ENCODE data around the gene ESR2.
"Not testable (repeated sequence)": the region's sequence is repeated elsewhere in the genome, so short reads cannot be mapped to it uniquely, and the experiment has no call there.

ESR2 gene

DNA sequence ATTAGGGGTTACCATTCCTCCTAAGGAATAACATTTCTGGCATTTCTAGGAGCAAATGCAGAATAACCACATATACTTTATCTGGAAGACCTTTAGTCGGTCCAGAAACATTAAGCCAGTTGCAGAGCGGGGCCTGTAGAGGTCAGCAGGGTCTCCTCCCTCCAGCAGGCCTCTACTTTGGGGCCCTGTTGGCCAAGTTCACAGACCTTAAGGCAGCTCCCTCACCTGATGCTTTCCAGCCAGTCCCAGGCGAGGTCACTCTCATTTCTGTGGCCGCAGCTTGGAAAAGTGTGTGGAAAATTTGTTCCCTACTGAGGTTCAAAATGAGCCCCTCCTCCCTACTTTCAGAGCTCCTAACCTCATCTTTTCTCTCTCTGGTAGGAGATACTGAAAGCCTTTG is 74.1 kb downstream of the ESR2 start:
- FAIRE-seq, result no peak

DNA sequence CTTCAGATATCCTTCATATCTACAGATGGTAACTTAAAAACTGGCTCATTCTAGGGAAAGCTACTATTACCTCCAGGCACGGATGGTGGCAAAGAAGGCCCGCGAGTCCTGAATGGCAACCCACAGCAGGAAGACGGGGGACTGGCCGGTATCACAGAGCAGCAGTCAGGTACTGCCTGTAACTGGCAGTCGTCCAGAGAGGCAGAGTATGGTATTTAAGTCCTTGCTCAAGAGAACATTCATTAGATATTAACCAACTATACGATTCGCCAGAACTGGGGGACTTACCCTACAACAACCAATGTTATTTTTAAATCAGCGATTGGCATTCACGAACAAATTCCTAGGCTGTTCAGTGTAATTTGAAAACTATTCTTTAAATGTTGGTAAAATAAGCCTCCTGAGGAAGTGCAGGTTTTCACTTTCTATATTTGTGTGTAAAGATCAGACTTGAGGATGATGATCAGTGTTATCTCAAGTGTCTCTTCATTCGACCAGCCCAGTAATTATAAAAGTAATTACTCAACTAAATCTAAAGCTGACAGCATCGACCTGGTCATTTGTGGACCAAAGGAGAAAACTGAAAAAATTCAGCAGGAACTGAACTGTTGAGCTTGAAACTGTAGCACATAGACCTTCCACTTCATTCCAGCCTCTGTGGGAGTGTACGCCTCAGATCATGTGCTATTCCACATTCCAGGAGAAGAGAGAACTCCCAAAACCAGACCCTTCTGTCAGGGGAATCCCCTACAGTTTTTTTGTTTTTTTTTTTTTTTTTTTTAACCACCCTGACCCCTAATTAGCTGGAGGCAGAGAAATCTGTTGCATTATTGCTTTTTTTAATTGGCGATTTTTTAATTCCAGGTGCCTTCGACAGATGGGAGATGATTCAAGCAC is 75.6 kb downstream of the ESR2 start:
- FAIRE-seq, result no peak

GRCh38 chr14:64217834-64218233 is 76.3 kb downstream of the ESR2 start:
- FAIRE-seq, result no peak

GRCh38 chr14:64217308-64217707 is 76.9 kb downstream of the ESR2 start:
- FAIRE-seq, result no peak

DNA sequence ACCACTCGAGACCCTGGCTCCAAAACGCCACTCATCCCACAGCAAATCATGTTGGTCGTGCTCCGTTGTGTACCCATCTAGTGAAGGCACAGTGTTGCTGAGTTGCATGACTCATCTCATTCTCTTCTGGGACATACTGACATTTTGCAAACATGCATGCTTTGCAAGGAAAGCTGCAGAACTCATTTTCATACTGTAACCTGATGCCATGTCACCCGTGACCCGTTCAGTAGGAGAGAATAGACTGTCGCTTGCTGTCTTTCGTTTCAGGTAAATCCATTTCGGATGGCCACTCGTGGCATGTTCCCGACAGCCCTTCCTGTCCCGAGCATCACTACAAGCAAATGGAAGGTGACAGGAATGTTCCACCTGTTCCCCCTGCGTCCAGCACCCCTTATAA is 78.2 kb downstream of the ESR2 start:
- no peak for FAIRE-seq

DNA sequence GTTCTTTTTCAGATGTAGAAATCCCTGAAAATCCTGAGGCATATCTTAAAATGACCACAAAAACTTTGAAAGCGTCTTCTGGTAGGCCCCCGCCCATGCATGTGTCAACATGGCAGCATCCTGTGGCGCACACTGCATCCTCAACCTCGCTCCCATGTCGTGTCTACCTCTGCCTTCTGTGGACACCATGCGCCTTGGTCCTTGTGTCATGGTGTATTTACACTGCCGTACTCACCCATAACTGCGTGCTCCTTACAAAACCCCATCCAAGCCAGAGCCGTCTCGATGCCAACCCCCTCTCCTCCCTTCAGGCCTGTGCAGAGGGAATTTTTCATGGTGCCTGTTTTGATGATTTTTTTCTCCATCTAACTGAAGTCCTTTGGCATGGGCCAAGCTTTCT is 78.9 kb downstream of the ESR2 start:
- FAIRE-seq, result no peak

DNA sequence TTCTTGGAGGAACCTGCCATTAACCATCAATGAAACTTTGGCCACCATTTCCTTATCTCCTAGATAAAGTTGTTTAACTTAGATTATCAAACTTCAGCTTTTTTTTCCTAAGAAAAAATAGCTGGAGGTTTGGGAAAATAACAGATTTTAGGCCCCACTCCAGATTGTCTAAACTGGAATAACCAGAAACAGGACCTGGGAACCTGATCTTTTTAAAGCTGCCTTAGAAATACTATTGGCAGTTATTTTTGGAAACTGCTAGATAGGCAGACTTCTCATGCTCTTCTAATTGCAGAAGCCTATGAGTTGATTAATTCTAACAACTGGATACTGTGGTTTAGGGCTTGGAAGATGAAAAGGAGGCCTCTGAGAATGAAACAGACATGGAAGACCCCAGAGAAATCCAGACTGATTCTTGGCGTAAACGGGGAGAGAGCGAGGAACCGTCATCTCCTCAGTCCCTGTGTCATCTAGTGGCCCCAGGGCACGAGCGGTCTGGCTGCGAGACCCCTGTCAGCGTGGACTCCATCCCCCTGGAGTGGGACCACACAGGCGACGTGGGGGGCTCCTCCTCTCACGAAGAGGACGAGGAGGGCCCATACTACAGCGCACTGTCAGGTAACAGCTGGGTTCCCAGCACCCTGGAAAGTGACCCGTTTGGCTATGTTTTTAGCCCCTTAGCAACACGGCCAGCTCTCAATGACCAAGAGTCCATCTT is 80.2 kb downstream of the ESR2 start:
- FAIRE-seq, result no peak

DNA sequence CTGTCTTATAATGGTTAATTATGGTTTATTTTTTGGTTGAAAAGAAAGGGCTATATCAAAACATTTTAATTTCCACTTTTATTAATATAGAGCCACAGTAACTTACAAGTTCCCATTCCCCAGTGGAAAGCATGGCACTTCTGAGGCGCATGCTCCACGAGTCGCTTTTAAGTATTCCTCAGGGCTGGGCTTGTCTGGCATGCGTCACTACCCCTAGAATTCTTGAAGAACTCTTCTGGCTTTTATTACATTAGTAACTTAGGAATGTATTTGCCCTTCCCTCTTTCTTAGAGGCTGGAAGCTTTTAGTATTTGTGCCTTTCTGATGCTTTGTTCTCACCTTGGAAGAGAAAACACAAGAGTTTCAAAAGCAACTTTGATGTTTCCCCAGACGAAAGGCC is 81.1 kb downstream of the ESR2 start:
- no peak for FAIRE-seq

DNA sequence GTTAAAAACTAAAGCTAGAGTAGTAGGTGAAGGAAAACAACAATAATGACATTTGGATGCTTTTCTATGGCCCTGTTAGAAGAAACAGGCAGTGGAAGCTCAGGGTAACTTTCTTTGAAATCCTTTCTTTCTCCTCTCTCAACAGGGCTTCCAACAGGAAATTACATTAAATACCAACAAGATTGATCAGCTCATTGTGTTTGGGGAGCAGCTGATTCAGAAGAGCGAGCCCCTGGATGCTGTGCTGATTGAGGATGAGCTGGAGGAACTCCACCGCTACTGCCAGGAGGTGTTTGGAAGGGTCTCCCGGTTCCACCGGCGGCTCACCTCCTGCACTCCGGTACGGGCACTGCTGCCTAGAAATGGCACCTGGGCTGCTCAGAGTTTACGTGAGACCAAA is 81.5 kb downstream of the ESR2 start:
- FAIRE-seq, result no peak

DNA sequence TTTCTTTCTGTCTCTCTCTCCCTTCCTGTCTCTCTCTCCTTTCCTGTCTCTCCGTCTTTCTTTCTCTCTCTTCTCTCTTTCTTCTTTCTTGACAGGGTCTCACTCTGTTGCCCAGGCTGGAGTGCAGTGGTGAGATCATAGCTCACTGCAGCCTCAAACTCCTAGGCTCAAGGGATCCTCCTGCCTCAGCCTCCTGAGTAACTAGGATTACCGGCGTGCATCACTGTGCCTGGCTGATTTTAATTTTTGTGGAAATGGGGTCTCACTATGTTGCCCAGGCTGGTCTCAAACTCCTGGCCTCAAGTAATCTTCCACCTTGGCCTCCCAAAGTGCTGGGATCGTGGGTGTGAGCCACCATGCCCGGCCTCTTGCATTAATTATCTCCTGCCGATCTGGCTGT is 83.3 kb downstream of the ESR2 start:
- FAIRE-seq, result not testable (repeated sequence)

GRCh38 chr14:64210216-64210615 is 84.0 kb downstream of the ESR2 start:
- no peak for FAIRE-seq

- no peak for FAIRE-seq
These were observed 84.6 kb downstream of the ESR2 start for GRCh38 chr14:64209444-64210131.

DNA sequence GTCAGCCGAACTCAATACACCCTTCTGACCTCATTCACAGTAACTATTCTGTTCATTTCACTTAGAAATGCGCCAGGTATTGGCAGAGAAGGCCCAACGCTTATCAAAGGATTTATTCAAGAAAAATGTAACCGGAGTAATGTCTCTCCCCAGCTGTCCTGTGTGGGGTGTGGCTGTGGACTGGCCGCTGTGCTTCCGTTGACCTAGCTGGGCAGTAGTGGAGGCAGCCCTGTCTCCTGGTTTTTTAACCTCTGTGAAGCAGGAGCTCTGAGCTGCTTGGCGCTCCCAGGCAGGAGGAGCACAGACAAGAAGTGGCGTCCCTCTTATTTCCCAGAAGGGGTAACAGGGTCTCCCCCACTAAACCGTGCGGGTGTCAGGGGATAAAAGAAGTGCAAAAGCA is 85.2 kb downstream of the ESR2 start:
- FAIRE-seq, result no peak

DNA sequence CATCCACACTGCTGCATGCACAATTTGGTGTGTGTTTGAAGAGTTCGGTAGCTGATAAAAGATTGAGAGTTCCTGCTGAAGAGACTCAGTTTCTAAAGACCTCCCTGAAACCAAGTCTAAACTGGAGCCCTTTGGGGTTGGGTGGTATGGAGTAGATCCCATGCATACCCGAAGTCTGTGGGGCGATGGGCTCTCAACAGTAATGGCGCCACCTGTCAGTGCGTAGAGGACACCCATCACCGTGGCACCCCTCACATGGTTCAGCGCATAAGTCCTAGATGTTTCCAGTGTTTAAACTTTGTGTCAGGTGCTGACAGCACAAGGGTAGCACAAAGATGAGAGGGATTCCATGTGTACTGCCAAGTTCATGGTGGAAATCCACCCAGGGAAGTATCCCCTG is 85.9 kb downstream of the ESR2 start:
- FAIRE-seq, result no peak

GRCh38 chr14:64203366-64204006 is 90.7 kb downstream of the ESR2 start:
- no peak for FAIRE-seq

- FAIRE-seq, result no peak
These were observed 91.5 kb downstream of the ESR2 start for GRCh38 chr14:64202716-64203115.

DNA sequence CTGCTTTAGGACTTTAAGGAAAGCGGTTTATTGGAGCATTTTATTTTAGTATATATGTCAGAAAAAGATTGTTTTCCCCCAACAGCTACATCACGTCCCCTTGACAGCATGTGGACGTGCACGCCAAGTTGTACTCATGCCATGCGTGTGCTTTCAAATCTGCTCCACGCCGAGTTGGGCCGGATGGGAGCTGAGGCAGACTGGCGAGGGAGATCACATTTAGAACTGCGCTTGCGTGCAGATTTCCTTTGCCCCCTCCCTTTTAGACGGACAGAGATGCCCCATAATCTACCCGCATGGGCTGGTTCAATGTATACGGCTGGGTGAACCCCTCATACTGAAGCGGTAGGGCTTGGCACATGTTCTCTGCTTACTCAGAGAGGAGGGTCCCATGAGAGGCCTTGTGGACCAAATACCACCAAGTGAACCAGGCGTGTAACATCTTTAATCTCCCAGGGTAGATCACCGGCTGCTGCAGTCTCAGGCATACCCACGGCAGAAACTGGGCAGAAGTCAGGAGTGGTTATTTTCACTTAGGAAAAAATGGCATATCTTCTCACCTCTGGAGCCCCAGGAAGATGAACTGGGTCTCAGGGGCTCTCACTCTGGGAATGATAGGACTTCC is 92.1 kb downstream of the ESR2 start:
- FAIRE-seq, result no peak

DNA sequence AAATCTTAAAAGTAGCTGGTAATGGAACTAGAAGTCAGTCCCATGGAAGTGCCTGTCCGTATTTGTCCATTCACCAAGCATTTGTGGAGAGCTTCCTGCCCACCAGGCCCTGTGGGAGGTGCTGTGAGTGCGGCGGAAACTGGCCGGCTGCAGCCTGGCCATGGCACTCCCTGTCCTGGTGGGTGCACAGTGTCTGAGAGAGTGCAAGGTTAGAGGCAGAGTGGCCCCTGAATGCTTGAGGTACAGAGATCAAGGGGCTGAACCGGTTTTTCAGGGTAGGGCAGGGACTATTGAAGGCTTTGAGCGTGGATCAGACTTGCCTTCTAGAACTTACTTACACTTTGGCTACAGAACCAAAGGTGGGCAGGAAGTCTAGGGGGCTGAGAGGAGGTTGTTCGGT is 92.9 kb downstream of the ESR2 start:
- FAIRE-seq, result no peak

- FAIRE-seq, result no peak
These were observed 94.0 kb downstream of the ESR2 start for GRCh38 chr14:64200170-64200569.

- FAIRE-seq, result no peak
These were observed 95.7 kb downstream of the ESR2 start for GRCh38 chr14:64198486-64198885.

DNA sequence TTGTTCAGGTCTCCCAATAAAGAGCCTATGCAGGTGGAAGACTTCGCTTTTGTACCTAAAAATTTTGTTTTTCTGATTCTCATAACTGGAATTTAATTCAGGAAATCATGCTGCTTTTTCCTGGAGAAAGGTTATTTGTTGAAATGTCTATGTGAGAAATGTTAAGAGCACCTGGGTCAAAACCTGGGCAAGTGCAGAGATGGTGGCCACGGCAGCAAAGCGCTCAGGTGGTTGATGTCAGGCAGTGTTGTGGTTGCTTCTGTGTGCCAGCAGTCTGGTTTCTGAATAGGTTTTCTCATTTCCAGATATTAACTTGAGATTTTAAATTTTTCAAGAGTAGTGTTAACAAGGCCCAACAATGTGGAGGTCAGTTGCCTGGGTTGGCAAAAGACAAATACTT is 96.2 kb downstream of the ESR2 start:
- no peak for FAIRE-seq

GRCh38 chr14:64196814-64197411 is 97.3 kb downstream of the ESR2 start:
- no peak for FAIRE-seq
